GM21360 (cell line): ENCODE data around the gene LMBRD1.
A peak's percentile ranks its signal among the peaks of the same experiment; 100 is the strongest.

ENCODE experiments used
- ATAC-seq: cut with Tn5 transposase; IDR thresholded peaks from one replicate; pipeline ENCODE4 v1.9.1; 2021; ENCODE audit warnings: mild to moderate bottlenecking, moderate library complexity; ENCODE audit not compliant: unreplicated experiment

Gene LMBRD1

GRCh38 chr6:69643688-69644087 is 153.1 kb downstream of the LMBRD1 start:
- ATAC-seq = no peak

- ATAC-seq = no peak
Observed at GRCh38 chr6:69632932-69633331, 163.9 kb downstream of the LMBRD1 start.

GRCh38 chr6:69631552-69632346 is 165.1 kb downstream of the LMBRD1 start:
- ATAC-seq = peak; percentile 63

GRCh38 chr6:69630767-69631166 is 166.0 kb downstream of the LMBRD1 start:
- ATAC-seq = no peak

- ATAC-seq = no peak
Observed at GRCh38 chr6:69627625-69628024, 169.2 kb downstream of the LMBRD1 start.

- no peak for ATAC-seq
Observed at GRCh38 chr6:69624944-69625343, 171.9 kb downstream of the LMBRD1 start.
